ENCODE measurements around the gene PIGB.

The PIGB gene

GRCh38 chr15:55318588-55319494, at the start of gene PIGB, which contains the start of gene PIGBOS1:
TSS of gene PIGB (plus strand) at chr15:55319222. CDS start at chr15:55319251, 29 bp downstream.
TSS of gene PIGBOS1 (minus strand) at chr15:55319123. CDS start at chr15:55317792, 1,331 bp downstream.
- DNase-seq: peak; percentile 84
- H3K27me3 ChIP-seq (replicated peaks): no peaks in the 10 kb centered on the region
- H3K36me3 ChIP-seq (replicated peaks): no peaks in the 10 kb centered on the region
- peak within 1 kb of the TSS; percentile 95 for H3K4me3 ChIP-seq (ENCODE audit: low read depth, low read length)
- peak; percentile 15 for TF ChIP-seq CTCF (IDR thresholded peaks at IDR 0.05; ENCODE audit: low read depth, low read length, missing control alignments)
- H3K27ac ChIP-seq: peak within 1 kb of the TSS; percentile 97
- in situ Hi-C loops (cut with HindIII; ENCODE audit: low pct_ligation_motif_present, low sequenced_read_pairs): no loop called here

- H3K36me3 ChIP-seq (replicated peaks): no peaks in the 10 kb centered on the region
- no peak overlapping the region for H3K27ac ChIP-seq
- in situ Hi-C loops (cut with HindIII; ENCODE audit: low pct_ligation_motif_present, low sequenced_read_pairs): no loop called here
- H3K4me3 ChIP-seq (ENCODE audit: low read depth, low read length): no peak overlapping the region
- TF ChIP-seq CTCF (IDR thresholded peaks at IDR 0.05; ENCODE audit: low read depth, low read length, missing control alignments): no peak
- no peaks in the 10 kb centered on the region for H3K27me3 ChIP-seq (replicated peaks)
- DNase-seq: no peak
Observed at GRCh38 chr15:55270291-55270690, 48.7 kb upstream of the PIGB start.

- Histone ChIP-seq H3K27me3 (replicated peaks) (no peaks in the 10 kb centered on the region), H3K36me3 (replicated peaks) (no peaks in the 10 kb centered on the region), H3K27ac (no peak overlapping the region), H3K4me3 (ENCODE audit: low read depth, low read length) (no peak overlapping the region)
- no peak for DNase-seq
- in situ Hi-C loops (cut with HindIII; ENCODE audit: low pct_ligation_motif_present, low sequenced_read_pairs): no loop called here
- TF ChIP-seq CTCF (IDR thresholded peaks at IDR 0.05; ENCODE audit: low read depth, low read length, missing control alignments): no peak
Observed at GRCh38 chr15:55276324-55276723, 42.7 kb upstream of the PIGB start.

GRCh38 chr15:55277116-55277564, 41.9 kb upstream of the PIGB start:
- TF ChIP-seq CTCF (IDR thresholded peaks at IDR 0.05; ENCODE audit: low read depth, low read length, missing control alignments): no peak
- Histone ChIP-seq H3K27me3 (replicated peaks) (no peaks in the 10 kb centered on the region), H3K36me3 (replicated peaks) (no peaks in the 10 kb centered on the region), H3K4me3 (ENCODE audit: low read depth, low read length) (no peak overlapping the region), H3K27ac (no peak overlapping the region)
- DNase-seq: no peak
- in situ Hi-C loops (cut with HindIII; ENCODE audit: low pct_ligation_motif_present, low sequenced_read_pairs): no loop called here

GRCh38 chr15:55277715-55278114, 41.3 kb upstream of the PIGB start:
- Histone ChIP-seq H3K27ac (no peak overlapping the region), H3K4me3 (ENCODE audit: low read depth, low read length) (no peak overlapping the region), H3K27me3 (replicated peaks) (no peaks in the 10 kb centered on the region), H3K36me3 (replicated peaks) (no peaks in the 10 kb centered on the region)
- in situ Hi-C loops (cut with HindIII; ENCODE audit: low pct_ligation_motif_present, low sequenced_read_pairs): no loop called here
- no peak for TF ChIP-seq CTCF (IDR thresholded peaks at IDR 0.05; ENCODE audit: low read depth, low read length, missing control alignments)
- DNase-seq: no peak
